ENCODE results near the gene FOXP1. TPM values are rescaled to one million over a fixed set of nuclear protein-coding genes. Genes with fewer than 3 reads are reported as not detected.

Gene FOXP1
- total and polyA plus RNA-seq, 2 of the 8 experiments (the other 6 are each of a cell fraction or from before 2014, with no cell fraction given): 13.9 to 25.4 TPM

GRCh38 chr3:71062952-71063772 lies 520.4 kb downstream of the FOXP1 start:
- Histone ChIP-seq H3K23me2 (ENCODE audit: low read depth, low read length) (peaks cover 14% of the 10 kb centered on the region), H3K9me3 (ENCODE audit: insufficient read depth in 2 of 2, low read depth in 1 of 2, low read length in 1 of 2) (no peaks in the 10 kb centered on the region), H3K56ac (replicated peaks; ENCODE audit: insufficient read length, low read depth, low read length) (no peak overlapping the region), H2BK15ac (ENCODE audit: low read length) (0 out of 2 replicates have a peak overlapping the region, but pooled peaks have one; percentile 25), H3K14ac (ENCODE audit: insufficient read length) (no peak overlapping the region), H2BK5ac (ENCODE audit: low read depth, low read length) (no peak overlapping the region), H3K4me2 (ENCODE audit: insufficient read depth in 1 of 2, low read depth in 2 of 2, low read length in 2 of 2) (peak overlapping the region; percentile 96 to 99; a peak in 3 of 4 replicates), H4K91ac (replicated peaks; ENCODE audit: insufficient read length, low read length) (no peak overlapping the region), H3K27me3 (replicated peaks in 1 of 4; ENCODE audit: control insufficient read depth in 3 of 4, extremely low read depth in 1 of 4, insufficient read depth in 3 of 4, low read length in 3 of 4) (peaks cover 0 to 11% (median 4%) of the 10 kb centered on the region in 4 experiments; a peak in 2 of 7 replicates), H3K4ac (replicated peaks; ENCODE audit: insufficient read length, low read depth, low read length) (no peak overlapping the region), H2BK20ac (ENCODE audit: low read length) (no peak overlapping the region), H3K4me1 (replicated peaks in 1 of 4; ENCODE audit: control insufficient read depth in 3 of 4, insufficient read depth in 4 of 4, low read length in 3 of 4) (peaks cover 4 to 24% (median 18%) of the 10 kb centered on the region in 4 experiments; a peak in 6 of 7 replicates), H3K18ac (ENCODE audit: extremely low read depth, low read length) (no peak overlapping the region), H2BK12ac (ENCODE audit: low read depth, low read length) (no peak overlapping the region), H3K79me2 (ENCODE audit: control insufficient read depth in 1 of 2, insufficient read depth in 2 of 2, low read length in 2 of 2) (peaks cover 0 to 48% of the 10 kb centered on the region in 2 experiments; a peak in 2 of 4 replicates), H3K27ac (ENCODE audit: low read depth, low read length) (no peak overlapping the region), H4K20me1 (replicated peaks in 1 of 2; ENCODE audit: control insufficient read depth in 1 of 2, insufficient read depth in 2 of 2, low read length in 2 of 2) (peaks cover 3 to 4% of the 10 kb centered on the region in 2 experiments), H3K36me3 (ENCODE audit: control insufficient read depth in 2 of 4, insufficient read depth in 4 of 4, low read length in 3 of 4) (no peaks in the 10 kb centered on the region), H3K23ac (ENCODE audit: insufficient read length) (no peak overlapping the region), H4K5ac (ENCODE audit: insufficient read length, low read depth, low read length) (no peak overlapping the region), H3K4me3 (ENCODE audit: extremely low read depth in 1 of 4, insufficient read depth in 2 of 4, low read depth in 3 of 4, low read length in 4 of 4) (peak overlapping the region in 2 of 4 experiments; percentile 70; a peak in 4 of 8 replicates), H3K79me1 (ENCODE audit: low read depth, low read length) (no peaks in the 10 kb centered on the region), H3K9ac (replicated peaks in 1 of 4; ENCODE audit: extremely low read depth in 1 of 4, low read depth in 3 of 4, low read length in 3 of 4) (no peak overlapping the region), H2BK120ac (replicated peaks; ENCODE audit: low read depth, low read length) (no peak overlapping the region), H2AFZ (ENCODE audit: low read length) (no peak overlapping the region), H4K8ac (ENCODE audit: extremely low read depth, insufficient read depth, low read length) (no peak overlapping the region), H2AK5ac (ENCODE audit: low read depth, low read length) (no peak overlapping the region)
- no peak for FAIRE-seq
- POLR2A ChIA-PET (ENCODE audit: partially characterized antibody): interaction anchor here (1.2 kb wide), 1 partner anchor 10 kb away, joined by 5 read pairs; no protein-coding TSS in a partner anchor
- CTCF ChIA-PET (ENCODE audit: partially characterized antibody): interaction anchor here (0.6 to 0.8 kb wide), 3 partner anchors 43 to 459 kb away, joined by 3 read pairs; no protein-coding TSS in a partner anchor
- no peak for DNase-seq (ENCODE audit: low read depth in 1 of 2, low spot score in 2 of 2)
- WGBS, 2 experiments (ENCODE audit: extremely low coverage in 1 of 2, insufficient coverage in 1 of 2, insufficient read length in 1 of 2, insufficient replicate concordance in 2 of 2, low coverage in 1 of 2, low lambda C conversion rate in 2 of 2, missing lambda C conversion rate in 1 of 2): 71% methylated on average over 6 of the region's 6 CpGs; no CpG with 5 or more reads in 1 of the 2 experiments
- TF ChIP-seq TEAD4 (IDR thresholded peaks at IDR 0.05; ENCODE audit: low read depth, low read length) (no peak), KDM1A (IDR thresholded peaks at IDR 0.05; ENCODE audit: borderline replicate concordance, low read length) (no peak), POLR2A (IDR thresholded peaks at IDR 0.05; ENCODE audit: control extremely low read depth in 1 of 2, low read depth in 2 of 2, low read length in 2 of 2) (no peak), SIRT6 (IDR thresholded peaks at IDR 0.05; ENCODE audit: low read length) (no peak), SAP30 (IDR thresholded peaks at IDR 0.05; ENCODE audit: insufficient read depth, insufficient replicate concordance, low read length) (no peak), SIX5 (IDR thresholded peaks at IDR 0.05; ENCODE audit: low read depth, low read length) (no peak), TCF12 (IDR thresholded peaks at IDR 0.05; ENCODE audit: low read depth, low read length) (no peak), NANOG (IDR thresholded peaks at IDR 0.05; ENCODE audit: insufficient read depth, low read depth, low read length, poor library complexity, severe bottlenecking) (no peak), EGR1 (IDR thresholded peaks at IDR 0.05; ENCODE audit: borderline replicate concordance, low read depth, low read length) (no peak), EZH2 (IDR thresholded peaks at IDR 0.05; ENCODE audit: low read depth, low read length, severe bottlenecking) (no peak), MAX (IDR thresholded peaks at IDR 0.05) (no peak), CREB1 (IDR thresholded peaks at IDR 0.05) (no peak), NRF1 (IDR thresholded peaks at IDR 0.05; ENCODE audit: low read depth, low read length) (no peak)

Measured in H1 (cell line).